Common myeloid progenitor, CD34-positive (primary cell): ENCODE results near the gene ZNF138.

Source experiments
- CTCF ChIA-PET: fragments of 350-600 bp; sonication (Branson Sonifier 250); formaldehyde crosslinking; loops from one replicate; lab custom pipeline; 2021; ENCODE audit warnings: antibody characterized with exemption; lab: Charles Lee
- POLR2A ChIA-PET: fragments of 350-600 bp; sonication (Branson Sonifier 250); formaldehyde crosslinking; loops from one replicate; lab custom pipeline; 2021; ENCODE audit warnings: antibody characterized with exemption; lab: Charles Lee
- DNase-seq, 3 donors: peaks; one replicate each; pipeline versions ENCODE4 v3.0.0 to v3.0.0-alpha.2; 2013
- H3K27ac ChIP-seq, 2 experiments: 1 replicate in 1 of 2; 2 replicates in 1 of 2; pipeline ENCODE4 v1.7.0; 2013; ENCODE audit warnings: inconsistent platforms in 2 of 2, low read length in 2 of 2, mild to moderate bottlenecking in 2 of 2, low read depth in 1 of 2, moderate library complexity in 1 of 2; ENCODE audit not compliant: severe bottlenecking in 2 of 2, insufficient read depth in 1 of 2, poor library complexity in 1 of 2
- H3K27me3 ChIP-seq, 5 experiments: replicated peaks in 2 of 5; 1 replicate in 3 of 5; 2 replicates in 2 of 5; pipeline versions ENCODE4 v1.6.1 to v1.7.0; 2013; ENCODE audit warnings: low read length in 4 of 5, mild to moderate bottlenecking in 2 of 5, moderate library complexity in 2 of 5, inconsistent platforms in 1 of 5; ENCODE audit not compliant: insufficient read depth in 5 of 5, control insufficient read depth in 4 of 5
- H3K36me3 ChIP-seq, 4 experiments: 1 replicate in 2 of 4; 2 replicates in 2 of 4; pipeline versions ENCODE4 v1.6.1 to v1.7.0; 2013; ENCODE audit warnings: low read length in 3 of 4, control low read depth in 1 of 4, mild to moderate bottlenecking in 1 of 4; ENCODE audit not compliant: control insufficient read depth in 4 of 4, insufficient read depth in 4 of 4
- H3K4me1 ChIP-seq, 4 experiments: 1 replicate in 3 of 4; 2 replicates in 1 of 4; pipeline versions ENCODE4 v1.6.1 to v1.7.1; 2013; ENCODE audit warnings: low read length in 3 of 4, mild to moderate bottlenecking in 3 of 4, control low read depth in 1 of 4, inconsistent platforms in 1 of 4, moderate library complexity in 1 of 4; ENCODE audit not compliant: control insufficient read depth in 4 of 4, insufficient read depth in 4 of 4; ENCODE audit errors: control extremely low read depth in 1 of 4
- H3K4me3 ChIP-seq, 7 experiments: 1 replicate in 4 of 7; 2 replicates in 3 of 7; pipeline versions ENCODE4 v1.5.1 to v1.7.0; 2013; ENCODE audit warnings: mild to moderate bottlenecking in 7 of 7, low read length in 6 of 7, moderate library complexity in 6 of 7, inconsistent platforms in 2 of 7, low read depth in 2 of 7, control low read depth in 1 of 7; ENCODE audit not compliant: insufficient read depth in 4 of 7, control insufficient read depth in 1 of 7; ENCODE audit errors: extremely low read depth in 1 of 7
- H3K9me3 ChIP-seq, 5 experiments: 1 replicate in 4 of 5; 2 replicates in 1 of 5; pipeline versions ENCODE4 v1.6.1 to v1.7.1; 2013; ENCODE audit warnings: low read length in 4 of 5, mild to moderate bottlenecking in 2 of 5, inconsistent platforms in 1 of 5, low read depth in 1 of 5, moderate library complexity in 1 of 5; ENCODE audit not compliant: control insufficient read depth in 4 of 5, insufficient read depth in 2 of 5; ENCODE audit errors: control extremely low read depth in 1 of 5
- WGBS: methylation state at CpG from one replicate; pipeline ENCODE4 v1.1.5; 2013; ENCODE audit not compliant: insufficient coverage; 5-methylcytosine and 5-hydroxymethylcytosine counted together

ZNF138 gene

GRCh38 chr7:64874562-64875250, 80.5 kb downstream of the ZNF138 start:
- no peak overlapping the region for H3K4me3 ChIP-seq
- H3K27me3 ChIP-seq: peaks cover 0 to 11% (median 2%) of the 10 kb centered on the region in 5 experiments
- no peaks in the 10 kb centered on the region for H3K36me3 ChIP-seq
- DNase-seq: no peak
- H3K9me3 ChIP-seq: peaks cover 0 to 48% (median 25%) of the 10 kb centered on the region in 5 experiments
- ChIA-PET POLR2A (no interaction called here), CTCF (no interaction called here)
- H3K27ac ChIP-seq: no peak overlapping the region
- WGBS: 84% methylated on average over 23 of the region's 23 CpGs
- H3K4me1 ChIP-seq: peaks cover 0 to 7% (median 3%) of the 10 kb centered on the region in 4 experiments

GRCh38 chr7:64875258-64875657, 81.0 kb downstream of the ZNF138 start:
- no peaks in the 10 kb centered on the region for H3K36me3 ChIP-seq
- no peak overlapping the region for H3K4me3 ChIP-seq
- POLR2A ChIA-PET: no interaction called here
- DNase-seq: no peak
- no peak overlapping the region for H3K27ac ChIP-seq
- CTCF ChIA-PET: no interaction called here
- peaks cover 0 to 7% (median 3%) of the 10 kb centered on the region in 4 experiments for H3K4me1 ChIP-seq
- H3K27me3 ChIP-seq: peaks cover 0 to 11% (median 2%) of the 10 kb centered on the region in 5 experiments
- peaks cover 0 to 49% (median 28%) of the 10 kb centered on the region in 5 experiments for H3K9me3 ChIP-seq
- WGBS: 87% methylated on average over 18 of the region's 18 CpGs

- H3K4me3 ChIP-seq: no peak overlapping the region
- DNase-seq: no peak
- peaks cover 0 to 7% (median 3%) of the 10 kb centered on the region in 4 experiments for H3K4me1 ChIP-seq
- H3K27me3 ChIP-seq: peaks cover 0 to 13% (median 2%) of the 10 kb centered on the region in 5 experiments
- POLR2A ChIA-PET: no interaction called here
- CTCF ChIA-PET: no interaction called here
- peaks cover 0 to 49% (median 29%) of the 10 kb centered on the region in 5 experiments for H3K9me3 ChIP-seq
- H3K27ac ChIP-seq: no peak overlapping the region
- 92% methylated on average over 23 of the region's 23 CpGs for WGBS
- no peaks in the 10 kb centered on the region for H3K36me3 ChIP-seq
These were observed 81.6 kb downstream of the ZNF138 start for GRCh38 chr7:64875658-64876406.

GRCh38 chr7:64876792-64877713, 82.8 kb downstream of the ZNF138 start:
- POLR2A ChIA-PET: no interaction called here
- peak overlapping the region in 6 of 7 experiments; percentile 2 to 69 (median 47) for H3K4me3 ChIP-seq
- 24% methylated on average over 37 of the region's 39 CpGs for WGBS

GRCh38 chr7:64877714-64878610, 83.7 kb downstream of the ZNF138 start:
- Histone ChIP-seq H3K4me1 (peaks cover 0 to 14% (median 9%) of the 10 kb centered on the region in 4 experiments), H3K27ac (no peak overlapping the region), H3K36me3 (no peaks in the 10 kb centered on the region), H3K27me3 (peaks cover 0 to 34% (median 12%) of the 10 kb centered on the region in 5 experiments), H3K4me3 (peak overlapping the region in 6 of 7 experiments; percentile 2 to 69 (median 47)), H3K9me3 (peaks cover 0 to 58% (median 39%) of the 10 kb centered on the region in 5 experiments)
- DNase-seq: no peak
- WGBS: 71% methylated on average over 27 of the region's 34 CpGs
- ChIA-PET CTCF (no interaction called here), POLR2A (no interaction called here)

More at GRCh38 chr7:64876792-64877713, 82.8 kb downstream of the ZNF138 start:
- no peaks in the 10 kb centered on the region for H3K36me3 ChIP-seq
- peaks cover 0 to 51% (median 33%) of the 10 kb centered on the region in 5 experiments for H3K9me3 ChIP-seq
- H3K27ac ChIP-seq: no peak overlapping the region
- H3K4me1 ChIP-seq: peaks cover 0 to 7% (median 3%) of the 10 kb centered on the region in 4 experiments
- peak; percentile 61 to 75 (median 74) for DNase-seq
- CTCF ChIA-PET: no interaction called here
- H3K27me3 ChIP-seq: peaks cover 0 to 25% (median 6%) of the 10 kb centered on the region in 5 experiments

- Histone ChIP-seq H3K27ac (no peak overlapping the region), H3K4me3 (no peak overlapping the region), H3K27me3 (peaks cover 0 to 41% (median 17%) of the 10 kb centered on the region in 5 experiments), H3K4me1 (peaks cover 0 to 16% (median 9%) of the 10 kb centered on the region in 4 experiments), H3K36me3 (no peaks in the 10 kb centered on the region), H3K9me3 (peaks cover 0 to 64% (median 45%) of the 10 kb centered on the region in 5 experiments)
- ChIA-PET CTCF (no interaction called here), POLR2A (no interaction called here)
- WGBS: 100% methylated on average over 3 of the region's 5 CpGs
- no peak for DNase-seq
These were observed 84.5 kb downstream of the ZNF138 start for GRCh38 chr7:64878684-64879083.
